A673 (cell line): Measurements from ENCODE around the gene KRT76.

Source experiments
- EZH2 ChIP-seq: fragments of 200-600 bp; sonication (generic); IDR thresholded peaks from 2 replicates; pipeline ENCODE4 v1.6.1; 2017; ENCODE audit warnings: borderline replicate concordance, low read depth, mild to moderate bottlenecking, mixed read lengths, antibody characterized with exemption, low read length; ENCODE audit not compliant: poor library complexity, severe bottlenecking
- TF ChIP-seq, protein P1 (sequence below): fragments of 300-800, 200-600 bp; sonication (generic); conservative IDR thresholded peaks from 2 replicates; pipeline ENCODE4 v1.5.1; 2017; ENCODE audit warnings: low read depth, mild to moderate bottlenecking, antibody characterized with exemption, low read length, moderate library complexity, mixed read lengths

DNA sequence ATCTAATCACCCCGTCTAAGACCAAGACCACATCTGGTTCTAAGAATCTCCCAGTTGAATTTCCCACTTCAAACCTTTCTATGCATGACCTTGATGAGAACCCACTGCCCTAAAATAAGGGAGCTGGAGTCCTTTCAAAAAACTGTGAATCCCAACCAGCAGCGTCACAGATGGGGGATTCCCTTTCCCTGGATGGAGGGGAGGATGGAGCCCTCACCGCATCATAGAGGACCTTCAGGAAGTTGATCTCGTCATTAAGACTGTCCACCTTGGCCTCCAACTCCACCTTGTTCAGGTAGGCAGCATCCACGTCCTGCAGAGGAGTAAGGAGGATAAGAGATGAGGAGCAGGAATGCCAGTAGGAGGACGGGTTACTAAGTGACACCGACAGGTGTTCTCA lies 32.0 kb upstream of the KRT76 start:
- TF ChIP-seq, protein P1, sequence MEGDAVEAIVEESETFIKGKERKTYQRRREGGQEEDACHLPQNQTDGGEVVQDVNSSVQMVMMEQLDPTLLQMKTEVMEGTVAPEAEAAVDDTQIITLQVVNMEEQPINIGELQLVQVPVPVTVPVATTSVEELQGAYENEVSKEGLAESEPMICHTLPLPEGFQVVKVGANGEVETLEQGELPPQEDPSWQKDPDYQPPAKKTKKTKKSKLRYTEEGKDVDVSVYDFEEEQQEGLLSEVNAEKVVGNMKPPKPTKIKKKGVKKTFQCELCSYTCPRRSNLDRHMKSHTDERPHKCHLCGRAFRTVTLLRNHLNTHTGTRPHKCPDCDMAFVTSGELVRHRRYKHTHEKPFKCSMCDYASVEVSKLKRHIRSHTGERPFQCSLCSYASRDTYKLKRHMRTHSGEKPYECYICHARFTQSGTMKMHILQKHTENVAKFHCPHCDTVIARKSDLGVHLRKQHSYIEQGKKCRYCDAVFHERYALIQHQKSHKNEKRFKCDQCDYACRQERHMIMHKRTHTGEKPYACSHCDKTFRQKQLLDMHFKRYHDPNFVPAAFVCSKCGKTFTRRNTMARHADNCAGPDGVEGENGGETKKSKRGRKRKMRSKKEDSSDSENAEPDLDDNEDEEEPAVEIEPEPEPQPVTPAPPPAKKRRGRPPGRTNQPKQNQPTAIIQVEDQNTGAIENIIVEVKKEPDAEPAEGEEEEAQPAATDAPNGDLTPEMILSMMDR, result no peak
- no peak for TF ChIP-seq EZH2
